Neural cell (in vitro differentiated cells): ENCODE results near the gene FHAD1. TPM values are rescaled to one million over a fixed set of nuclear protein-coding genes. Genes with fewer than 3 reads are reported as not detected.

Experiments
- H2AFZ ChIP-seq: fragments of 200-600, 300-800 bp; sonication (generic), shearing (Covaris generic); 2 replicates; pipeline ENCODE4 v1.6.0; 2014; ENCODE audit warnings: low read depth, mild to moderate bottlenecking, antibody characterized with exemption, low read length, moderate library complexity
- H3F3A ChIP-seq: fragments of 200-600 bp; shearing (Covaris generic); 2 replicates; pipeline ENCODE4 v1.6.1; 2016; ENCODE audit warnings: mild to moderate bottlenecking, moderate library complexity, mixed read lengths, antibody characterized with exemption, low read length; ENCODE audit not compliant: insufficient read depth, poor library complexity, severe bottlenecking
- H3K27ac ChIP-seq: fragments of 200-600, 300-800 bp; sonication (generic), shearing (Covaris generic); 2 replicates; pipeline ENCODE4 v1.5.1; 2014; ENCODE audit warnings: mild to moderate bottlenecking, low read length, moderate library complexity
- H3K27me3 ChIP-seq: fragments of 300-800, 200-600 bp; sonication (generic), shearing (Covaris generic); 2 replicates; pipeline ENCODE4 v1.6.0; 2014; ENCODE audit warnings: mild to moderate bottlenecking, low read depth, low read length, moderate library complexity; ENCODE audit not compliant: insufficient read depth
- H3K36me3 ChIP-seq: fragments of 300-800, 200-600 bp; sonication (generic), shearing (Covaris generic); 2 replicates; pipeline ENCODE4 v1.5.1; 2014; ENCODE audit warnings: mild to moderate bottlenecking, antibody characterized with exemption, low read length, moderate library complexity; ENCODE audit not compliant: insufficient read depth
- H3K4me2 ChIP-seq: fragments of 300-800, 200-600 bp; sonication (generic), shearing (Covaris generic); 2 replicates; pipeline ENCODE4 v1.6.0; 2014; ENCODE audit warnings: mild to moderate bottlenecking, low read length
- H3K4me3 ChIP-seq: fragments of 300-800, 200-600 bp; sonication (generic), shearing (Covaris generic); 2 replicates; pipeline ENCODE4 v1.5.1; 2014; ENCODE audit warnings: mild to moderate bottlenecking, low read length, moderate library complexity
- H3K79me2 ChIP-seq: fragments of 200-600 bp; shearing (Covaris generic); replicated peaks from 2 replicates; pipeline ENCODE4 v1.6.0; 2014; ENCODE audit warnings: mild to moderate bottlenecking, low read length, moderate library complexity; ENCODE audit not compliant: insufficient read depth
- H3K9ac ChIP-seq: fragments of 300-800, 200-600 bp; sonication (generic), shearing (Covaris generic); 2 replicates; pipeline ENCODE4 v1.6.1; 2016; ENCODE audit warnings: mild to moderate bottlenecking, low read length, mixed read lengths
- H3K9me2 ChIP-seq: fragments of 200-600 bp; shearing (Covaris generic); 2 replicates; pipeline ENCODE4 v1.6.1; 2016; ENCODE audit warnings: mild to moderate bottlenecking, low read length, mixed read lengths; ENCODE audit not compliant: insufficient read depth
- H3K9me3 ChIP-seq: fragments of 200-600, 300-800 bp; sonication (generic), shearing (Covaris generic); 2 replicates; pipeline ENCODE4 v1.6.1; 2016; ENCODE audit warnings: mild to moderate bottlenecking, mixed run types, low read length, moderate library complexity, mixed read lengths
- H4K20me1 ChIP-seq: fragments of 200-600 bp; shearing (Covaris generic); 2 replicates; pipeline ENCODE4 v1.6.1; 2016; ENCODE audit warnings: mild to moderate bottlenecking, mixed run types; ENCODE audit not compliant: insufficient read depth
- CTCF ChIP-seq: fragments of 450-650 bp; IDR thresholded peaks from 2 replicates; pipeline ENCODE4 v1.5.1; 2014; ENCODE audit warnings: antibody characterized with exemption, mild to moderate bottlenecking, moderate library complexity; ENCODE audit not compliant: poor library complexity, severe bottlenecking
- EP300 ChIP-seq: fragments of 450-650 bp; conservative IDR thresholded peaks from 2 replicates; pipeline ENCODE4 v1.6.1; 2014; ENCODE audit warnings: antibody characterized with exemption, mild to moderate bottlenecking, moderate library complexity; ENCODE audit not compliant: poor library complexity, severe bottlenecking
- EZH2 ChIP-seq: fragments of 200-600, 300-800 bp; shearing (Covaris generic), sonication (generic); IDR thresholded peaks from 2 replicates; pipeline ENCODE4 v1.6.1; 2014; ENCODE audit warnings: antibody characterized with exemption, low read length, borderline replicate concordance, mild to moderate bottlenecking; ENCODE audit not compliant: insufficient read depth, poor library complexity, severe bottlenecking
- MXI1 ChIP-seq: fragments of 450-650 bp; conservative IDR thresholded peaks from 2 replicates; pipeline ENCODE4 v1.6.1; 2014; ENCODE audit warnings: antibody characterized with exemption, mild to moderate bottlenecking; ENCODE audit not compliant: poor library complexity, severe bottlenecking
- POLR2AphosphoS5 ChIP-seq: IDR thresholded peaks from 2 replicates; pipeline ENCODE4 v1.6.1; 2012
- RAD21 ChIP-seq: fragments of 450-650 bp; conservative IDR thresholded peaks from 2 replicates; pipeline ENCODE4 v1.6.1; 2014; ENCODE audit warnings: antibody characterized with exemption, mild to moderate bottlenecking, moderate library complexity
- REST ChIP-seq: IDR thresholded peaks from 2 replicates; pipeline ENCODE4 v1.6.1; 2012; ENCODE audit warnings: borderline replicate concordance
- SMC3 ChIP-seq: fragments of 450-650 bp; conservative IDR thresholded peaks from 2 replicates; pipeline ENCODE4 v1.6.1; 2014; ENCODE audit warnings: antibody characterized with exemption, mild to moderate bottlenecking, moderate library complexity; ENCODE audit not compliant: poor library complexity
- TAF1 ChIP-seq: IDR thresholded peaks from 2 replicates; pipeline ENCODE4 v1.6.1; 2012; ENCODE audit warnings: low read depth
- polyA plus RNA-seq: library from polyadenylated mRNA; depleted of rRNA; stranded (reverse); fragments of >200 nt; gene quantifications from 2 replicates; pipeline ENCODE4 v1.2.3, GENCODE V29; 2014

FHAD1 gene
- polyA plus RNA-seq, 1 donor from 2014 or later, result 0.46 TPM

- Histone ChIP-seq H3K79me2 (no peaks in the 10 kb centered on the region), H3K27ac (no peak overlapping the region), H3K9ac (no peak overlapping the region), H3K9me3 (no peaks in the 10 kb centered on the region), H3F3A (no peaks in the 10 kb centered on the region), H3K4me2 (no peak overlapping the region), H3K36me3 (no peaks in the 10 kb centered on the region), H4K20me1 (no peaks in the 10 kb centered on the region), H3K4me3 (no peak overlapping the region), H3K9me2 (no peaks in the 10 kb centered on the region), H3K27me3 (no peaks in the 10 kb centered on the region), H2AFZ (no peak overlapping the region)
- TF ChIP-seq EP300 (no peak), MXI1 (no peak), CTCF (no peak), SMC3 (no peak), POLR2AphosphoS5 (no peak), EZH2 (no peak), REST (no peak), TAF1 (no peak)
Observed at GRCh38 chr1:15412843-15413242, 165.8 kb downstream of the FHAD1 start.

GRCh38 chr1:15413563-15414444 is 166.8 kb downstream of the FHAD1 start:
- no peak for TF ChIP-seq SMC3
- no peak for TF ChIP-seq RAD21
- TF ChIP-seq TAF1, result no peak
- no peak for TF ChIP-seq MXI1
- TF ChIP-seq EP300, result no peak
- no peak for TF ChIP-seq POLR2AphosphoS5
- no peak for TF ChIP-seq EZH2
- TF ChIP-seq CTCF, result no peak
- TF ChIP-seq REST, result no peak
- H2AFZ ChIP-seq, result no peak overlapping the region
- H3K9me3 ChIP-seq, result no peaks in the 10 kb centered on the region
- H3K79me2 ChIP-seq, result no peaks in the 10 kb centered on the region
- H3K27me3 ChIP-seq, result no peaks in the 10 kb centered on the region
- no peak overlapping the region for H3K9ac ChIP-seq
- no peak overlapping the region for H3K4me2 ChIP-seq
- no peaks in the 10 kb centered on the region for H3F3A ChIP-seq
- no peaks in the 10 kb centered on the region for H4K20me1 ChIP-seq
- no peak overlapping the region for H3K27ac ChIP-seq
- H3K36me3 ChIP-seq, result no peaks in the 10 kb centered on the region
- no peaks in the 10 kb centered on the region for H3K9me2 ChIP-seq
- no peak overlapping the region for H3K4me3 ChIP-seq
